NB4 (cell line): ENCODE measurements around the gene EDEM2.

Source experiments
- DNase-seq: peaks from one replicate; pipeline ENCODE4 v3.0.0; 2010; ENCODE audit warnings: low read depth
- H3K4me3 ChIP-seq: one replicate; pipeline ENCODE4 v1.5.1; 2011; ENCODE audit warnings: mild to moderate bottlenecking, low read depth, low read length, moderate library complexity
- CTCF ChIP-seq: IDR thresholded peaks from one replicate; pipeline ENCODE4 v1.5.1; 2012; ENCODE audit warnings: low read depth, low read length
- MAX ChIP-seq: IDR thresholded peaks from 2 replicates; pipeline ENCODE4 v1.6.1; 2011; ENCODE audit warnings: low read depth, low read length
- MYC ChIP-seq: IDR thresholded peaks from 2 replicates; pipeline ENCODE4 v1.6.1; 2011; ENCODE audit warnings: low read depth, low read length
- POLR2A ChIP-seq: IDR thresholded peaks from 2 replicates; pipeline ENCODE4 v1.6.1; 2011; ENCODE audit warnings: mild to moderate bottlenecking; ENCODE audit not compliant: insufficient read length; ENCODE audit errors: extremely low read depth

The EDEM2 gene

GRCh38 chr20:35092524-35093266 is 54.4 kb downstream of the EDEM2 start, which contains the start of gene TRPC4AP:
Gene TRPC4AP (minus strand): TSS chr20:35092807. CDS start chr20:35092781, 26 bp downstream.
- TF ChIP-seq POLR2A, result peak; percentile 82
- peak; percentile 100 for TF ChIP-seq MYC
- peak; percentile 95 for TF ChIP-seq CTCF
- peak; percentile 90 for TF ChIP-seq MAX
- H3K4me3 ChIP-seq, result peak within 1 kb of the TSS; percentile 93
- peak; percentile 95 for DNase-seq

GRCh38 chr20:35091816-35092523 is 55.2 kb downstream of the EDEM2 start:
- DNase-seq, result peak; percentile 33
- TF ChIP-seq POLR2A (no peak), CTCF (no peak), MYC (no peak), MAX (no peak)
- peak overlapping the region; percentile 93 for H3K4me3 ChIP-seq

- no peak for DNase-seq
- TF ChIP-seq CTCF (no peak), MYC (no peak), POLR2A (no peak)
Observed at GRCh38 chr20:35088231-35089145, 58.6 kb downstream of the EDEM2 start.

GRCh38 chr20:35087791-35088190 is 59.3 kb downstream of the EDEM2 start:
- TF ChIP-seq MYC (no peak), CTCF (no peak), POLR2A (no peak), MAX (no peak)
- no peak overlapping the region for H3K4me3 ChIP-seq
- DNase-seq, result no peak

More at GRCh38 chr20:35088231-35089145, 58.6 kb downstream of the EDEM2 start:
- H3K4me3 ChIP-seq, result no peak overlapping the region

- DNase-seq, result no peak
- H3K4me3 ChIP-seq, result no peak overlapping the region
- TF ChIP-seq MAX, result no peak
- no peak for TF ChIP-seq MYC
- TF ChIP-seq CTCF, result no peak
- TF ChIP-seq POLR2A, result no peak
Observed at GRCh38 chr20:35087355-35087754, 59.8 kb downstream of the EDEM2 start.
